Uterus (tissue), 2 donors: ENCODE data around the gene CACNB3.

Source experiments
- POLR2A ChIP-seq, 2 donors: fragments of 450-650 bp; IDR thresholded peaks; one replicate each; pipeline ENCODE4 v1.6.1; 2016; ENCODE audit warnings: antibody characterized with exemption in 2 of 2, mild to moderate bottlenecking in 1 of 2, moderate library complexity in 1 of 2
- TF ChIP-seq, protein P1 (sequence below), 4 experiments: fragments of 200-600 bp in 2 of 4; fragments of 450-650 bp in 2 of 4; sonication (generic) in 2 of 4; IDR thresholded peaks; one replicate each; pipeline ENCODE4 v1.5.1; 2016 to 2019; ENCODE audit warnings: antibody characterized with exemption in 4 of 4, mild to moderate bottlenecking in 2 of 4, moderate library complexity in 1 of 4

DNA sequence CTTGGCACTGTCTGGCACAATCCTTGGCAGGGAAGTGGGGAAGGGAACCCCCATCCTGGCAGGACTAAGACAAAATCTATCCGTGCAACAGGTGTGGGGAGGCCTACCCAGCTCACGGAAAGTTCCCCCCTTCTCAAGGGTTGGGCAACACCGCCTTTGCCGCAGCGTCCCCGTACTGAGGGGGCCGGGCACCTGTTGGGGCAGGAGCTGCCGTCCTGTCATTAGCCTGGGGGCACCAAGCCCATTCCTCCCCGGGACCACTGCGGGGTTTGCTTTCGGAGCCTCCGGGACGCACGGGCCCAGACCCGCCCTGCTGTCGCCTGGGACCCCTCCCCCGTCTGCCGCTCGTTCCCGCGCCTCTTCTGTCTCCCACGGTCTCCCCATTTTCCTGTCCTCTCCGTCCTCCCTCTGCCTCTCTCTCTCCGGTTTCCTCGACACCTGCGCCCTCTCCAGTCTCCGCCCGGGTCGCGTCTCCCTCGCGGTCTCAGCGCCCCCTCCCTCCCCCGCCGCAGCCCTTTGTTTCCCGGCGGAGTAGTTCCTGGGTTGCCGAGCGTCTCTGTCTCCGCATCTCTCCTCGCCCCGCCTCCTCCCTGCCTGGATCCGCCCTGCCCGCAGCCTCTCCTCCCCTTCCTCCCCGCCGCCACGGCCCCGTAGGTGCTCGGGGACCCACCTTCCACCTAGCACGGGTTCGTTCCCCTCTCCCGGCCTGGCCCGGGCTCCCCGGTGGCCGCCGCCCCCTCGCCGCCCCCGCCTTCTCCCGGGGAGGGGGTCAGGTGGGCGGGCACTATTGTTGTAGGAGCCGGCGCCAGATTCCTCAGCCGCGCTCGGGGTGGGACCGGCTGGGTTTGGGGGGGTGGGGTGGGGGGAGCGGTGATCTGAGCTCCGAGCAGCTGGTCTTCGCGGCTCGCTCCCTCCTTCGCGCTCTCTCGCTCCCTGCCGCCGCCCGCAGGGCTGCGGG is at the start of gene CACNB3:
- TF ChIP-seq, protein P1, sequence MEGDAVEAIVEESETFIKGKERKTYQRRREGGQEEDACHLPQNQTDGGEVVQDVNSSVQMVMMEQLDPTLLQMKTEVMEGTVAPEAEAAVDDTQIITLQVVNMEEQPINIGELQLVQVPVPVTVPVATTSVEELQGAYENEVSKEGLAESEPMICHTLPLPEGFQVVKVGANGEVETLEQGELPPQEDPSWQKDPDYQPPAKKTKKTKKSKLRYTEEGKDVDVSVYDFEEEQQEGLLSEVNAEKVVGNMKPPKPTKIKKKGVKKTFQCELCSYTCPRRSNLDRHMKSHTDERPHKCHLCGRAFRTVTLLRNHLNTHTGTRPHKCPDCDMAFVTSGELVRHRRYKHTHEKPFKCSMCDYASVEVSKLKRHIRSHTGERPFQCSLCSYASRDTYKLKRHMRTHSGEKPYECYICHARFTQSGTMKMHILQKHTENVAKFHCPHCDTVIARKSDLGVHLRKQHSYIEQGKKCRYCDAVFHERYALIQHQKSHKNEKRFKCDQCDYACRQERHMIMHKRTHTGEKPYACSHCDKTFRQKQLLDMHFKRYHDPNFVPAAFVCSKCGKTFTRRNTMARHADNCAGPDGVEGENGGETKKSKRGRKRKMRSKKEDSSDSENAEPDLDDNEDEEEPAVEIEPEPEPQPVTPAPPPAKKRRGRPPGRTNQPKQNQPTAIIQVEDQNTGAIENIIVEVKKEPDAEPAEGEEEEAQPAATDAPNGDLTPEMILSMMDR (IDR thresholded peaks at IDR 0.05): no peak
- TF ChIP-seq POLR2A (IDR thresholded peaks at IDR 0.05): peak in 1 of 2 donors; percentile 38
